HG03060 (cell line): Measurements from ENCODE around the gene PIGM.

Experiments used
- ATAC-seq: cut with Tn5 transposase; IDR thresholded peaks from one replicate; pipeline ENCODE4 v1.9.1; 2021; ENCODE audit warnings: low read depth, moderate number of reproducible peaks; ENCODE audit not compliant: unreplicated experiment

Gene PIGM

GRCh38 chr1:160031365-160032164 lies at the start of gene PIGM:
Gene PIGM, minus strand, starts transcription at chr1:160031990. Its CDS starts 251 bp downstream, at chr1:160031739.
- ATAC-seq: peak; percentile 83

GRCh38 chr1:160081261-160081936 lies 49.6 kb upstream of the PIGM start, which contains the start of gene KCNJ9:
Gene KCNJ9, plus strand, starts transcription at chr1:160081538. Its CDS starts 2,493 bp downstream, at chr1:160084031.
- ATAC-seq: no peak

GRCh38 chr1:160080381-160081100 lies 48.8 kb upstream of the PIGM start:
- ATAC-seq: no peak

GRCh38 chr1:160079448-160079847 lies 47.7 kb upstream of the PIGM start:
- ATAC-seq: no peak

- no peak for ATAC-seq
These were observed 46.9 kb upstream of the PIGM start for GRCh38 chr1:160078512-160079195.

- no peak for ATAC-seq
These were observed 45.7 kb upstream of the PIGM start for GRCh38 chr1:160077486-160077885.

- no peak for ATAC-seq
These were observed 44.5 kb upstream of the PIGM start for GRCh38 chr1:160076295-160076694.

GRCh38 chr1:160075836-160076235 lies 44.0 kb upstream of the PIGM start:
- no peak for ATAC-seq

- no peak for ATAC-seq
These were observed 43.1 kb upstream of the PIGM start for GRCh38 chr1:160074865-160075264.

GRCh38 chr1:160071289-160071688 lies 39.5 kb upstream of the PIGM start:
- no peak for ATAC-seq

GRCh38 chr1:160070243-160071163 lies 38.7 kb upstream of the PIGM start:
- ATAC-seq: no peak

GRCh38 chr1:160069460-160070231 lies 37.9 kb upstream of the PIGM start, which contains the start of gene KCNJ10:
Gene KCNJ10, minus strand, starts transcription at chr1:160070160. Its CDS starts 27,628 bp downstream, at chr1:160042532.
- no peak for ATAC-seq

- ATAC-seq: no peak
These were observed 36.4 kb upstream of the PIGM start for GRCh38 chr1:160068225-160068624.

GRCh38 chr1:160066829-160067745 lies 35.3 kb upstream of the PIGM start:
- ATAC-seq: no peak

- ATAC-seq: no peak
These were observed 33.0 kb upstream of the PIGM start for GRCh38 chr1:160064746-160065145.

GRCh38 chr1:160064164-160064563 lies 32.4 kb upstream of the PIGM start:
- ATAC-seq: no peak

GRCh38 chr1:160063176-160063575 lies 31.4 kb upstream of the PIGM start:
- no peak for ATAC-seq

GRCh38 chr1:160062230-160062532 lies 30.4 kb upstream of the PIGM start:
- no peak for ATAC-seq
